Activated CD4-positive, alpha-beta T cell treated with anti-CD3 and anti-CD28 coated beads, Interleukin-10, Interleukin-2, amounts not matched to agents 100 ng/mL and 50 ng/mL, durations not matched to agents 16 hours and 8 hours (primary cell): ENCODE results near the gene MEOX2.

ENCODE experiments used
- DNase-seq: peaks from one replicate; pipeline ENCODE4 v3.0.0-alpha.2; 2020

The MEOX2 gene

GRCh38 chr7:15686295-15686956, at the start of gene MEOX2:
MEOX2 (minus strand) TSS chr7:15686683; CDS start chr7:15686402, 281 bp downstream.
- DNase-seq: no peak

GRCh38 chr7:15729746-15730145, 43.3 kb upstream of the MEOX2 start:
- DNase-seq: no peak

GRCh38 chr7:15725051-15725450, 38.6 kb upstream of the MEOX2 start:
- DNase-seq: no peak

GRCh38 chr7:15723841-15724240, 37.4 kb upstream of the MEOX2 start:
- DNase-seq: no peak

- peak; percentile 13 for DNase-seq
These were observed 34.5 kb upstream of the MEOX2 start for GRCh38 chr7:15720849-15721471.

GRCh38 chr7:15719311-15719710, 32.8 kb upstream of the MEOX2 start:
- no peak for DNase-seq

- DNase-seq: no peak
These were observed 29.0 kb upstream of the MEOX2 start for GRCh38 chr7:15715435-15715834.

GRCh38 chr7:15709978-15710377, 23.5 kb upstream of the MEOX2 start:
- DNase-seq: peak; percentile 41

- DNase-seq: no peak
These were observed 21.1 kb upstream of the MEOX2 start for GRCh38 chr7:15707570-15707969.

GRCh38 chr7:15703732-15704131, 17.2 kb upstream of the MEOX2 start:
- no peak for DNase-seq

- no peak for DNase-seq
These were observed 6.1 kb upstream of the MEOX2 start for GRCh38 chr7:15692501-15693020.

- no peak for DNase-seq
These were observed 2.4 kb upstream of the MEOX2 start for GRCh38 chr7:15688911-15689310.

- DNase-seq: no peak
These were observed 1.8 kb upstream of the MEOX2 start for GRCh38 chr7:15688279-15688626.

- DNase-seq: no peak
These were observed 1.2 kb upstream of the MEOX2 start for GRCh38 chr7:15687546-15688278.

GRCh38 chr7:15686957-15687545, 568 bp upstream of the MEOX2 start:
- no peak for DNase-seq

GRCh38 chr7:15685358-15686294, 857 bp downstream of the MEOX2 start:
- DNase-seq: no peak

GRCh38 chr7:15684871-15685270, 1.6 kb downstream of the MEOX2 start:
- DNase-seq: no peak

- no peak for DNase-seq
These were observed 2.2 kb downstream of the MEOX2 start for GRCh38 chr7:15684111-15684800.

- DNase-seq: no peak
These were observed 3.7 kb downstream of the MEOX2 start for GRCh38 chr7:15682751-15683245.

GRCh38 chr7:15682111-15682510, 4.4 kb downstream of the MEOX2 start:
- no peak for DNase-seq

GRCh38 chr7:15681631-15682030, 4.9 kb downstream of the MEOX2 start:
- no peak for DNase-seq

- DNase-seq: no peak
These were observed 5.3 kb downstream of the MEOX2 start for GRCh38 chr7:15681186-15681585.
